Lung (tissue), 12 donors: ENCODE results near the gene CSNK2A3. TPM values are rescaled to one million over a fixed set of nuclear protein-coding genes. Genes with fewer than 3 reads are reported as not detected.

ENCODE experiments used
- ATAC-seq: fragments of 200-7000 bp; cut with Tn5 transposase; one replicate; pipeline ENCODE4 v1.9.1; 2020; ENCODE audit warnings: moderate number of reproducible peaks; ENCODE audit not compliant: insufficient read depth, low FRiP score
- DNase-seq, 3 donors: peaks; one replicate each; pipeline ENCODE4 v3.0.0-alpha.2; 2013 to 2017
- H3K27ac ChIP-seq, 2 donors: one replicate each; pipeline ENCODE4 v1.5.1; 2013; ENCODE audit warnings: mild to moderate bottlenecking in 2 of 2, moderate library complexity in 2 of 2, control low read depth in 1 of 2, inconsistent platforms in 1 of 2, low read depth in 1 of 2, low read length in 1 of 2
- H3K27me3 ChIP-seq, 3 donors: one replicate each; pipeline ENCODE4 v1.5.1; 2013; ENCODE audit warnings: low read length in 2 of 3; ENCODE audit not compliant: control insufficient read depth in 3 of 3, insufficient read depth in 3 of 3
- H3K36me3 ChIP-seq, 4 donors: one replicate each; pipeline ENCODE4 v1.5.1; 2013; ENCODE audit warnings: low read length in 4 of 4, mild to moderate bottlenecking in 1 of 4, moderate library complexity in 1 of 4; ENCODE audit not compliant: control insufficient read depth in 4 of 4, insufficient read depth in 4 of 4
- H3K4me1 ChIP-seq, 5 donors: one replicate each; pipeline ENCODE4 v1.5.1; 2013; ENCODE audit warnings: low read length in 5 of 5, mild to moderate bottlenecking in 2 of 5, moderate library complexity in 1 of 5; ENCODE audit not compliant: control insufficient read depth in 5 of 5, insufficient read depth in 5 of 5
- H3K4me3 ChIP-seq: one replicate; pipeline ENCODE4 v1.5.1; 2013; ENCODE audit warnings: mild to moderate bottlenecking, control low read depth, moderate library complexity
- H3K9ac ChIP-seq, 2 donors: one replicate each; pipeline ENCODE4 v1.5.1; 2013; ENCODE audit warnings: low read length in 2 of 2, control low read depth in 1 of 2; ENCODE audit not compliant: insufficient read depth in 1 of 2
- H3K9me3 ChIP-seq, 4 donors: one replicate each; pipeline ENCODE4 v1.5.1; 2013; ENCODE audit warnings: low read length in 3 of 4, mild to moderate bottlenecking in 1 of 4, moderate library complexity in 1 of 4; ENCODE audit not compliant: control insufficient read depth in 4 of 4, insufficient read depth in 3 of 4
- WGBS, 2 donors: extraction: QIAGEN DNeasy Blood & Tissue Kit; methylation state at CpG; one replicate each; pipeline ENCODE4 v1.1.7; 2013; 5-methylcytosine and 5-hydroxymethylcytosine counted together
- polyA plus RNA-seq, 2 donors: library from polyadenylated mRNA; stranded (reverse); fragments of 200-250 nt; gene quantifications; one replicate each; pipeline ENCODE4 v1.2.1, GENCODE V29; 2013
- total RNA-seq, 2 donors: library from RNA; depleted of rRNA in 1 of 2; stranded (reverse); fragments of >200 nt in 1 of 2; gene quantifications; one replicate each; pipeline ENCODE4 v1.2.1, GENCODE V29; 2014 to 2021
- TF ChIP-seq, protein P1 (sequence below): IDR thresholded peaks from 2 replicates; pipeline ENCODE4 v1.5.1; 2012; ENCODE audit warnings: mild to moderate bottlenecking; ENCODE audit errors: control extremely low read depth, extremely low read depth
- donor health status: control.
- donor health status: control.
- donor health status: Bipolar disorder and iron deficiency.
- donor health status: healthy.
- donor health status: DM: yes; HTN: yes; CAD: no.

The CSNK2A3 gene
- total and polyA plus RNA-seq, 4 donors = 0.39 to 3.7 (median 1.6) TPM

DNA sequence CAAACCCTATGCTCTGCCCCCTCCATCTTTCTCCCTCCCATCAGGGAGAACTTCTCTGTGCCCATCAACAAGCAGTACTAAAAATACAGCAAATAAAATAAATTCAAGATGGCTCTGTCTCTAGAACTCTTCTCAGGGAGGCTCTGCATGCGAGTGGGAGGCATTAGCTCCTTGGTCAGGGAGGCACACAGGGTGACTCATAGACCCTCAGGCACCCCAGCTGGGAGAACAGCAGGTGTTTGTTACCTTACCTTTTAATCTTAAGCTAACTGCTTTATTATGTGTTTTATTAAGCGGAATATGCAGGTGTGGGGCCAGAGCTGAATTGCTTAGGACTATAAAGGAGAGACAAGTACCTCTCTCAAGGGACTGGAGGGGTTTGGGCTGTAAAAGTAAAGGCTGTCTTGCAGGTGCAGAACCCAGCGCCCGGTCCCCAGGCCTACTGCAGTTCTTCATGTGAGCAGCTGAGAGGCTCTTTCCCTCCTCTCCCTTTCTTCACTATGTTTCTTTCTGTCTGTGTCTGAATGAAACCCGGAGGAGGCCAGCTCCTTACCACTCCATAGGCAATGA is 20.8 kb downstream of the CSNK2A3 start:
- TF ChIP-seq, protein P1, sequence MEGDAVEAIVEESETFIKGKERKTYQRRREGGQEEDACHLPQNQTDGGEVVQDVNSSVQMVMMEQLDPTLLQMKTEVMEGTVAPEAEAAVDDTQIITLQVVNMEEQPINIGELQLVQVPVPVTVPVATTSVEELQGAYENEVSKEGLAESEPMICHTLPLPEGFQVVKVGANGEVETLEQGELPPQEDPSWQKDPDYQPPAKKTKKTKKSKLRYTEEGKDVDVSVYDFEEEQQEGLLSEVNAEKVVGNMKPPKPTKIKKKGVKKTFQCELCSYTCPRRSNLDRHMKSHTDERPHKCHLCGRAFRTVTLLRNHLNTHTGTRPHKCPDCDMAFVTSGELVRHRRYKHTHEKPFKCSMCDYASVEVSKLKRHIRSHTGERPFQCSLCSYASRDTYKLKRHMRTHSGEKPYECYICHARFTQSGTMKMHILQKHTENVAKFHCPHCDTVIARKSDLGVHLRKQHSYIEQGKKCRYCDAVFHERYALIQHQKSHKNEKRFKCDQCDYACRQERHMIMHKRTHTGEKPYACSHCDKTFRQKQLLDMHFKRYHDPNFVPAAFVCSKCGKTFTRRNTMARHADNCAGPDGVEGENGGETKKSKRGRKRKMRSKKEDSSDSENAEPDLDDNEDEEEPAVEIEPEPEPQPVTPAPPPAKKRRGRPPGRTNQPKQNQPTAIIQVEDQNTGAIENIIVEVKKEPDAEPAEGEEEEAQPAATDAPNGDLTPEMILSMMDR = no peak
- ATAC-seq = no peak
- Histone ChIP-seq H3K4me1 (peaks cover 0 to 11% (median 0%) of the 10 kb centered on the region in 5 donors), H3K36me3 (peaks cover 0 to 21% (median 0%) of the 10 kb centered on the region in 4 donors), H3K9ac (no peak overlapping the region), H3K27ac (no peak overlapping the region), H3K4me3 (no peak overlapping the region), H3K9me3 (no peaks in the 10 kb centered on the region), H3K27me3 (no peaks in the 10 kb centered on the region)
- WGBS, 2 donors = 75 to 77% methylated on average over 5 of the region's 5 CpGs
- no peak for DNase-seq

GRCh38 chr11:11329062-11329806 is 23.8 kb downstream of the CSNK2A3 start:
- DNase-seq (no peak), ATAC-seq (no peak)
- H3K4me3 ChIP-seq = no peak overlapping the region
- WGBS, 2 donors = 66 to 78% methylated on average over 4 of the region's 4 CpGs
- no peaks in the 10 kb centered on the region for H3K9me3 ChIP-seq
- peaks cover 0 to 11% (median 0%) of the 10 kb centered on the region in 5 donors for H3K4me1 ChIP-seq
- H3K27ac ChIP-seq = peak overlapping the region in 1 of 2 donors; percentile 50
- peaks cover 0 to 25% (median 0%) of the 10 kb centered on the region in 4 donors for H3K36me3 ChIP-seq
- TF ChIP-seq, protein P1 = no peak
- no peaks in the 10 kb centered on the region for H3K27me3 ChIP-seq
- no peak overlapping the region for H3K9ac ChIP-seq

GRCh38 chr11:11324090-11324489 is 29.0 kb downstream of the CSNK2A3 start:
- Histone ChIP-seq H3K27ac (no peak overlapping the region), H3K36me3 (peaks cover 0 to 14% (median 1%) of the 10 kb centered on the region in 4 donors), H3K27me3 (no peaks in the 10 kb centered on the region), H3K4me1 (peaks cover 0 to 2% (median 0%) of the 10 kb centered on the region in 5 donors), H3K4me3 (no peak overlapping the region), H3K9me3 (peaks cover 0 to 2% (median 0%) of the 10 kb centered on the region in 4 donors), H3K9ac (no peak overlapping the region)
- WGBS, 2 donors = 81 to 83% methylated on average over 1 of the region's 1 CpG
- TF ChIP-seq, protein P1 = no peak
- no peak for DNase-seq
- no peak for ATAC-seq
